ELR (cell line): ENCODE data around the gene PRKCA.
"Not testable (repeated sequence)": the region's sequence is repeated elsewhere in the genome, so short reads cannot be mapped to it uniquely, and the experiment has no call there.

Source experiments
- DNase-seq: peaks from one replicate; pipeline ENCODE4 v3.0.0-alpha.2; 2015; ENCODE audit warnings: low read depth

PRKCA gene

GRCh38 chr17:66386498-66387351, 84.3 kb downstream of the PRKCA start:
- DNase-seq, result no peak

- DNase-seq, result no peak
Observed at GRCh38 chr17:66387392-66387981, 85.1 kb downstream of the PRKCA start.

- DNase-seq, result no peak
Observed at GRCh38 chr17:66392783-66393437, 90.5 kb downstream of the PRKCA start.

- no peak for DNase-seq
Observed at GRCh38 chr17:66395961-66396360, 93.5 kb downstream of the PRKCA start.

- DNase-seq, result no peak
Observed at GRCh38 chr17:66397486-66397885, 95.1 kb downstream of the PRKCA start.

GRCh38 chr17:66398059-66398458, 95.6 kb downstream of the PRKCA start:
- DNase-seq, result no peak

- no peak for DNase-seq
Observed at GRCh38 chr17:66398617-66399016, 96.2 kb downstream of the PRKCA start.

GRCh38 chr17:66399441-66399840, 97.0 kb downstream of the PRKCA start:
- no peak for DNase-seq

GRCh38 chr17:66400041-66400688, 97.8 kb downstream of the PRKCA start:
- DNase-seq, result not testable (repeated sequence)

- no peak for DNase-seq
Observed at GRCh38 chr17:66400698-66401097, 98.3 kb downstream of the PRKCA start.

- DNase-seq, result no peak
Observed at GRCh38 chr17:66401364-66401763, 99.0 kb downstream of the PRKCA start.

GRCh38 chr17:66403846-66404556, 101.6 kb downstream of the PRKCA start:
- DNase-seq, result no peak

GRCh38 chr17:66405836-66406677, 103.6 kb downstream of the PRKCA start:
- no peak for DNase-seq

- no peak for DNase-seq
Observed at GRCh38 chr17:66406701-66407644, 104.6 kb downstream of the PRKCA start.

- no peak for DNase-seq
Observed at GRCh38 chr17:66407864-66408263, 105.5 kb downstream of the PRKCA start.

GRCh38 chr17:66411520-66411919, 109.1 kb downstream of the PRKCA start:
- no peak for DNase-seq

- DNase-seq, result no peak
Observed at GRCh38 chr17:66412857-66413558, 110.6 kb downstream of the PRKCA start.

GRCh38 chr17:66413559-66414520, 111.4 kb downstream of the PRKCA start:
- DNase-seq, result no peak
